ENCODE results near the gene TMEM175.

GRCh38 chr4:883377-884095 lies 48.7 kb upstream of the TMEM175 start:
- TF ChIP-seq POLR2A (IDR thresholded peaks at IDR 0.05; ENCODE audit: low read depth, low read length), result no peak
- no peak for TF ChIP-seq PAX5 (IDR thresholded peaks at IDR 0.05; ENCODE audit: insufficient read depth, low read length, severe bottlenecking)
- no peak for TF ChIP-seq TAF1 (IDR thresholded peaks at IDR 0.05; ENCODE audit: low read depth, low read length)
